GM19372 (cell line): ENCODE data around the gene CPE.

Experiments used
- ATAC-seq: cut with Tn5 transposase; IDR thresholded peaks from one replicate; pipeline ENCODE4 v1.9.1; 2021; ENCODE audit warnings: mild to moderate bottlenecking, low read depth, moderate library complexity; ENCODE audit not compliant: unreplicated experiment

Gene CPE

GRCh38 chr4:165361810-165362209, 17.0 kb upstream of the CPE start:
- ATAC-seq = no peak

GRCh38 chr4:165364452-165365080, 14.2 kb upstream of the CPE start:
- ATAC-seq = no peak

- no peak for ATAC-seq
Observed at GRCh38 chr4:165367040-165367439, 11.8 kb upstream of the CPE start.

DNA sequence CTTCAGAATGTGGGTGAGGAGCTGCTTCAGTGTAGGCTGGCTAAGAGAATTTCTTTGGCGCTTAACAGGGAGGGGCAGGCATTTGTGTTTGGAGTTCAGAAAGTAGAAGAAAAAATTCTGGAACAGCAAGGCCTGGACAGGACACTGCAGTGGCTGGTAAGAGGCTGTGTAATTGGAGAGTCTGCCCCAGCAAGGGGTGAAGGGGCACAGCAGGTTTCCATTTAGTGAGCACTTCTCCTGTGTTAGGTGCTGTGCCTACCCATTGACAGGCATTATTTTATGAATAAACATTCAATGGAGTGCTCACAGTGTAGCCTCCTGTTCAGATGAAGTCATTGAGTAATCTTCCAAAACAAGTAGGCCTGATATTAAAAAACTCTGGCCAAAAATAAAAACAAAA, 10.7 kb upstream of the CPE start:
- no peak for ATAC-seq

GRCh38 chr4:165368567-165368966, 10.2 kb upstream of the CPE start:
- ATAC-seq = no peak

DNA sequence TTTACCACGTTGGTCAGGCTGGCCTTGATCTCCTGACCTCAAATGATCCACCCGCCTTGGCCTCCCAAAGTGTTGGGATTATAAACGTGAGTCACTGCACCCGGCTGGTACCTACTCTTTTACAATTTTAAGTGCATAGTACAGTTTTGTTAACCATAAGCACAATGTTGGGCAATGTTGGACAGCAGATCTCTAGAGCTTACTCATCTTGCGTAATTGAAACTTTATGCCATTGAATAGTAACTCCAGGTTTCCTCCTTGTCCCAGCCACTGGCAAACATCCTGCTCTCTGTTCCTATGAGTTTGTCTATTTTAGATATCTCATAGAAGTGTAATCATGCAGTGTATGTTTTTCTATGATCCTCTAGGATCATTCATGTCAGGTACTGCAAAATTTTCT, 9.3 kb upstream of the CPE start:
- ATAC-seq = no peak

DNA sequence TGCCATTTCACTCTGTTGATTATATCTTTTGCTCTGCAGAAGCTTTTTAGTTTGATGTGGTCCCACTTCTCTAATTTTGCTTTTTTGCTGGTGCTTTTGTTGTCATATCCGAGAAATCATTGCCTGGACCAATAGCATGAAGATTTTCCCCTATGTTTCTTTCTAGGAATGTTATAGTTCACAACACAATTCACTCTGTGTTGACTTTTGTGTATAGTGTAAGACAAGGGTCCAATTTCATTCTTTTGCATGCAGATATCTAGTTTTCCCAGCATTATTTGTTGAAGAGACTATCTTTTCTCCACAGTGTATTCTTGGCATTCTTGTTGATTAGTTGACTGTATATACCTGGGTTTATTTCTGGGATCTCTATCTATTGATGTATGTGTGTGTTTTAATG, 8.3 kb upstream of the CPE start:
- no peak for ATAC-seq

- ATAC-seq = no peak
Observed at GRCh38 chr4:165375465-165375864, 3.3 kb upstream of the CPE start.

GRCh38 chr4:165378398-165378744, 437 bp upstream of the CPE start:
- ATAC-seq = no peak

DNA sequence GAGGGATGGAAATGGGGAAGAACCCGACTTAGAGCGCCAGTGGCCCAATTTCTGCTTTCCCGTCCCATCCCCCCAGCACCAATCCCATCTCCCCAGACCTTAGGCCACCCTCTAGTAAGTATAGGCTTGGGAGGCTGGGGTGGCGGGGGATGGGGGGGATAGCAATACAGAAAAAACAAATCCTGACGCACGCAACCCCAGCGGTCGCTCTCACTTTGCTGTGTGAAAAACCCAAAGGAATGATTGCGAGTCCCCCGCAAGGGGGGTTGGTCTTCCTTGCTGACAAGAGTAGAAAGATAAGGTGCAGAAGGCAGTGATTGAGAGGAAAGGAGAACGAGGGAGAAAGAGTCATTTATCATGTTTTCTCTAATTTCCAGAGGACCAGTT, 863 bp downstream of the CPE start:
- ATAC-seq = no peak

- ATAC-seq = no peak
Observed at GRCh38 chr4:165380805-165381204, 2.0 kb downstream of the CPE start.

GRCh38 chr4:165381821-165382373, 3.1 kb downstream of the CPE start:
- no peak for ATAC-seq

DNA sequence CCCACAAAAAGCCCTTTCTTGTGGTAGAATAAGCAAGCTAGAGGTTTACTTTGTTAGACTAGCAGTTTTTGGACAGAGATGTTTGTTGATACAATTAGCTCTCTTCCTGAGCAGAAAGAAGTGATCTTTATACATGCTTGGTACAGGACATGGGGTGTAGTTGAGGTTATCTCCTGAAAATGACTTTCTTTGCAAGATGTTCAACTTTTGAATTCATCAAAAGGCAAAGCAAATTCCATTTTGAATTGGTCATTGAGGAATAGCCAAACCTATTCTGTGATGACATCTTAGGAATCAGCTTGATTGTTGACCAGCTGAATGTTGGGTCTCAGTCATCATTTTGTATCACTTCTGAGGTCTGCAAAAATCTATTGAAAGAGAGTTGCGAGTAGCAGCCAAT, 3.8 kb downstream of the CPE start:
- no peak for ATAC-seq

DNA sequence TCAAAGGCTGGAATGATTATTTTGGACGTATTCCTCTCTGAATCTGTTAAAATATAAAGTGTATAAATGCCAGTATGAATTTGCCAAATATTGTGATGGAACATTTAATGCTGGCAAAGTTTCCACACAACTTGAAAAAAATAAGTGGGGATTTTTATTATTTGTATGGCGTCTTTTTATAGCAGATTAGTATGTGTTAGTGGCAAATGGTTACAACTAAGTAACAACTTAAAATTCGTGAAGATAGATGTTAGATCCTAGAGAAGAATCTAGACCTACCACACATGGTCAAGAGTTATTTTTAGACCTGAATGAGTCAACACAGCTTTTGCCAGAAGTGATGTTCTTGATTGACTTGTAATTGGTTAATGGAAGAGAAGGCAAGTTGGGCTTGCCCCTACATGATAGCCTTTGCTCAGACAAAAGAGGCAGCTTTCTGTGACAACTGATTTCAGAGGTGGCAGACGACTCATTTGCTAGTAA, 4.8 kb downstream of the CPE start:
- ATAC-seq = no peak

DNA sequence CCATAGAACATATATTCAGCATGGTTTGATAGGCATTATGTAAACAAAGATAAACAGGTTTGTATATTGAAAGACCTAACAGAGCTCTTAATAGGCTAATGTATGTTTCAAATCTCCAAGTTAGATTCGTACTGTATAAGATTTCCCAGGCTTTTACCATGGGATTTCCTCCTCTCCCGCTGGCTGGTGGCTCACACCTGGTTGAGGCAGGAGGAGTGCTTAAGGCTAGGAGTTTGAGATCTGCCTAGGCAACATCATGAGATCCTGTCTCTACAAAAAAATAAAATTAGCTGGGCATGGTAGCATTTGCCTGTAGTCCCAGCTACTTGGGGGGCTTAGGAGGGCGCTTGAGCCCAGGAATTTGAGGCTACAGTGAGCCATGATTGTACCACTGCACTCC, 5.4 kb downstream of the CPE start:
- no peak for ATAC-seq

- no peak for ATAC-seq
Observed at GRCh38 chr4:165384598-165384997, 5.8 kb downstream of the CPE start.

DNA sequence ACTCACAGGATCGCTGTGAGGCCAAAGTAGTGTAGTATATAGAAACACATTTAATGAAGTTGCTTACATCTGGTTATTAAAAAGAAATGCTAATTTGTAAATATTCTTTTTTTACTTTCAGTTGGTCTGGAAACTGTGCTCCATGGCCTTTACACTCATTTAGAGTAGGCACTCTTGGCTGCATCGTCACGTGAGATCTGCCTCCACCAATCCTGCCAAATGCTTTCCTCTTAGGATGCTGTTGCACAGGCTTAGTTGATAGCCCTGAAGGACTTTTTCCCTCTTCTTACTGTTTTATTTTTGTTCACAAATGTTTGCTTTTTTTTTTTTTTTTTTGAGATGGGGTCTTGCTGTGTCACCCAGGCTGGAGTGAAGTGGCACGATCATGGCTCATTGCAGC, 6.3 kb downstream of the CPE start:
- no peak for ATAC-seq

GRCh38 chr4:165386328-165386727, 7.5 kb downstream of the CPE start:
- ATAC-seq = no peak

- no peak for ATAC-seq
Observed at GRCh38 chr4:165388756-165389155, 9.9 kb downstream of the CPE start.

GRCh38 chr4:165393051-165393450, 14.2 kb downstream of the CPE start:
- no peak for ATAC-seq

DNA sequence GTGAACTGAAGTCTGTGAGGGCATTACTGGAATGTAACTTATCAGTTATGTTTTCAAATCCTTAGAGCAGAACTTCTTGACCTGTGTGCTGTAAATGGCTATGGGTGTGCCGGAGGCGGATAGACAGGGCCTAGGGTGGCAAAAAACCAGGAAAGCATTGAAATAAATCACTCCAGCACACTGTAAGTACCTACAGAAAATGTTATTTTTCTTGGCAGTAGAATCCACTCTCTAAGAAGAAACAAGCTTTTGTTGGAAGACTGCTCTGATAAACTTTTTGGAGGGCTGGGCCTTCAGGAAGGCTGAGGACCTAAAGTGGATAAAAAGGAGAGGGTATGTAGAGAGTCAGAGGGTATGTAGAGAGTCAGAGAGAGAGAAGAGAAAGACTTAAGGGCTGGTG, 14.9 kb downstream of the CPE start:
- no peak for ATAC-seq

DNA sequence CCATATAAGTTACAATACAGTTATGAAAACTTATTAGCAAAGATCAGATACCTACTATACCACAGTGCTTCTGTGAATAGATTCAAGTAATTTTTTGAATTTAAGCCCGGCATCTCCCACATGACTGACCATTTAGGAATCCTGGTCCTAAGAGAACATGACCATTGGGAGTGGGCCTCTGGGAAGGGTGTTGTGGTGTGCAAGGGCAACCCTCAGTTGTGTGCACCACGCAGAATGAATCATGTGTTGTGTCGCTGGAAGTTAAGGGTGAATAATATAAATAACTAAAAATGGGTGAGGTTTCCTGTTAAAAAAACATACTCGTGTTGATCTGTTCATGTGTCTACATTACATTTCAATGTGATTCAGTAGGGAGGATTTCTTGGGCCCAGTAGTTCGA, 15.5 kb downstream of the CPE start:
- no peak for ATAC-seq

GRCh38 chr4:165398570-165398969, 19.8 kb downstream of the CPE start:
- no peak for ATAC-seq
